Hepatocyte (in vitro differentiated cells): Measurements from ENCODE around the gene CACNA1B. TPM values are rescaled to one million over a fixed set of nuclear protein-coding genes. Genes with fewer than 3 reads are reported as not detected.

Experiments used
- DNase-seq: peaks from one replicate; pipeline ENCODE4 v3.0.0-alpha.2; 2016; ENCODE audit warnings: low spot score
- H2AFZ ChIP-seq: fragments of 200-600 bp; sonication (generic); 2 replicates; pipeline ENCODE4 v1.6.0; 2016; ENCODE audit warnings: antibody characterized with exemption, mild to moderate bottlenecking
- H3K27ac ChIP-seq: fragments of 200-600 bp; sonication (generic); 2 replicates; pipeline ENCODE4 v1.5.1; 2016; ENCODE audit warnings: mild to moderate bottlenecking
- H3K27me3 ChIP-seq: fragments of 200-600 bp; sonication (generic); 2 replicates; pipeline ENCODE4 v1.6.1; 2016
- H3K36me3 ChIP-seq: fragments of 200-600 bp; sonication (generic); replicated peaks from 2 replicates; pipeline ENCODE4 v1.5.1; 2016; ENCODE audit warnings: low read depth; ENCODE audit not compliant: insufficient read depth
- H3K4me1 ChIP-seq: fragments of 200-600 bp; sonication (generic); 2 replicates; pipeline ENCODE4 v1.5.1; 2016; ENCODE audit warnings: mild to moderate bottlenecking, moderate library complexity; ENCODE audit not compliant: insufficient read depth
- H3K4me2 ChIP-seq: fragments of 200-600 bp; sonication (generic); 2 replicates; pipeline ENCODE4 v1.6.0; 2016
- H3K4me3 ChIP-seq: fragments of 200-600 bp; sonication (generic); 2 replicates; pipeline ENCODE4 v1.5.1; 2016; ENCODE audit warnings: mild to moderate bottlenecking
- H3K79me2 ChIP-seq: fragments of 200-600 bp; sonication (generic); 2 replicates; pipeline ENCODE4 v1.6.0; 2017; ENCODE audit warnings: mild to moderate bottlenecking
- H3K9me2 ChIP-seq: fragments of 200-600 bp; sonication (generic); replicated peaks from 2 replicates; pipeline ENCODE4 v1.6.0; 2017; ENCODE audit warnings: mild to moderate bottlenecking; ENCODE audit not compliant: insufficient read depth
- H3K9me3 ChIP-seq: fragments of 200-600 bp; sonication (generic); 2 replicates; pipeline ENCODE4 v1.5.1; 2016; ENCODE audit warnings: low read depth, mild to moderate bottlenecking
- H4K20me1 ChIP-seq: fragments of 200-600 bp; sonication (generic); 2 replicates; pipeline ENCODE4 v1.6.0; 2016; ENCODE audit warnings: mild to moderate bottlenecking; ENCODE audit not compliant: insufficient read depth, poor library complexity, severe bottlenecking
- CTCF ChIP-seq: fragments of 200-600 bp; sonication (generic); IDR thresholded peaks from 2 replicates; pipeline ENCODE4 v1.5.1; 2016; ENCODE audit warnings: antibody characterized with exemption, mild to moderate bottlenecking; ENCODE audit not compliant: poor library complexity
- EZH2 ChIP-seq: fragments of 200-600 bp; sonication (generic); IDR thresholded peaks from 2 replicates; pipeline ENCODE4 v1.6.1; 2016; ENCODE audit warnings: antibody characterized with exemption, mild to moderate bottlenecking, borderline replicate concordance
- EZH2phosphoT487 ChIP-seq: fragments of 200-600 bp; sonication (generic); IDR thresholded peaks from one replicate; pipeline ENCODE4 v1.6.1; 2018; ENCODE audit warnings: antibody characterized with exemption, mild to moderate bottlenecking, low read depth, moderate library complexity; ENCODE audit not compliant: unreplicated experiment, severe bottlenecking
- WGBS: methylation state at CpG from one replicate; pipeline ENCODE4 v1.1.6; 2016; ENCODE audit warnings: low lambda C conversion rate; ENCODE audit errors: missing lambda C conversion rate; 5-methylcytosine and 5-hydroxymethylcytosine counted together
- polyA plus RNA-seq: library from polyadenylated mRNA; unstranded; fragments of >200 nt; fragmentation: Nextera tagmentation; extraction: Ambion mirVana; gene quantifications from 2 replicates; pipeline ENCODE4 v1.2.1, GENCODE V29; 2016
- total RNA-seq: library from RNA; depleted of rRNA; stranded (reverse); fragments of >200 nt; gene quantifications from 2 replicates; pipeline ENCODE4 v1.2.3, GENCODE V29; 2014

CACNA1B gene
- total and polyA plus RNA-seq, 2 experiments from 2014 or later = 0.30 to 0.39 TPM

- no peak for DNase-seq
- no peak overlapping the region for H2AFZ ChIP-seq
- no peaks in the 10 kb centered on the region for H4K20me1 ChIP-seq
- H3K36me3 ChIP-seq = no peaks in the 10 kb centered on the region
- H3K27me3 ChIP-seq = no peaks in the 10 kb centered on the region
- no peak for TF ChIP-seq EZH2phosphoT487
- no peak for TF ChIP-seq EZH2
- TF ChIP-seq CTCF = no peak
- 79% methylated on average over 5 of the region's 5 CpGs for WGBS
- no peaks in the 10 kb centered on the region for H3K4me1 ChIP-seq
- H3K9me3 ChIP-seq = no peaks in the 10 kb centered on the region
- no peak overlapping the region for H3K4me3 ChIP-seq
- H3K9me2 ChIP-seq = no peaks in the 10 kb centered on the region
- no peak overlapping the region for H3K27ac ChIP-seq
- no peaks in the 10 kb centered on the region for H3K79me2 ChIP-seq
- H3K4me2 ChIP-seq = no peak overlapping the region
These were observed 77.6 kb downstream of the CACNA1B start for GRCh38 chr9:137955224-137955570.

GRCh38 chr9:137955586-137955985, 78.0 kb downstream of the CACNA1B start:
- Histone ChIP-seq H3K9me3 (no peaks in the 10 kb centered on the region), H4K20me1 (no peaks in the 10 kb centered on the region), H2AFZ (no peak overlapping the region), H3K9me2 (no peaks in the 10 kb centered on the region), H3K4me2 (no peak overlapping the region), H3K27ac (no peak overlapping the region), H3K27me3 (no peaks in the 10 kb centered on the region), H3K36me3 (no peaks in the 10 kb centered on the region), H3K4me3 (no peak overlapping the region), H3K4me1 (no peaks in the 10 kb centered on the region), H3K79me2 (no peaks in the 10 kb centered on the region)
- WGBS = 96% methylated on average over 14 of the region's 14 CpGs
- TF ChIP-seq EZH2phosphoT487 = no peak
- TF ChIP-seq EZH2 = no peak
- TF ChIP-seq CTCF = no peak
- DNase-seq = no peak

GRCh38 chr9:137956039-137956438, 78.5 kb downstream of the CACNA1B start:
- Histone ChIP-seq H2AFZ (no peak overlapping the region), H3K27me3 (no peaks in the 10 kb centered on the region), H3K36me3 (no peaks in the 10 kb centered on the region), H3K9me3 (no peaks in the 10 kb centered on the region), H3K4me2 (no peak overlapping the region), H3K4me1 (no peaks in the 10 kb centered on the region), H3K9me2 (no peaks in the 10 kb centered on the region), H3K27ac (no peak overlapping the region), H3K4me3 (no peak overlapping the region), H3K79me2 (no peaks in the 10 kb centered on the region), H4K20me1 (no peaks in the 10 kb centered on the region)
- 88% methylated on average over 9 of the region's 9 CpGs for WGBS
- DNase-seq = no peak
- TF ChIP-seq EZH2 (no peak), CTCF (no peak), EZH2phosphoT487 (no peak)
